ENCODE data around the gene MZF1.

DNA sequence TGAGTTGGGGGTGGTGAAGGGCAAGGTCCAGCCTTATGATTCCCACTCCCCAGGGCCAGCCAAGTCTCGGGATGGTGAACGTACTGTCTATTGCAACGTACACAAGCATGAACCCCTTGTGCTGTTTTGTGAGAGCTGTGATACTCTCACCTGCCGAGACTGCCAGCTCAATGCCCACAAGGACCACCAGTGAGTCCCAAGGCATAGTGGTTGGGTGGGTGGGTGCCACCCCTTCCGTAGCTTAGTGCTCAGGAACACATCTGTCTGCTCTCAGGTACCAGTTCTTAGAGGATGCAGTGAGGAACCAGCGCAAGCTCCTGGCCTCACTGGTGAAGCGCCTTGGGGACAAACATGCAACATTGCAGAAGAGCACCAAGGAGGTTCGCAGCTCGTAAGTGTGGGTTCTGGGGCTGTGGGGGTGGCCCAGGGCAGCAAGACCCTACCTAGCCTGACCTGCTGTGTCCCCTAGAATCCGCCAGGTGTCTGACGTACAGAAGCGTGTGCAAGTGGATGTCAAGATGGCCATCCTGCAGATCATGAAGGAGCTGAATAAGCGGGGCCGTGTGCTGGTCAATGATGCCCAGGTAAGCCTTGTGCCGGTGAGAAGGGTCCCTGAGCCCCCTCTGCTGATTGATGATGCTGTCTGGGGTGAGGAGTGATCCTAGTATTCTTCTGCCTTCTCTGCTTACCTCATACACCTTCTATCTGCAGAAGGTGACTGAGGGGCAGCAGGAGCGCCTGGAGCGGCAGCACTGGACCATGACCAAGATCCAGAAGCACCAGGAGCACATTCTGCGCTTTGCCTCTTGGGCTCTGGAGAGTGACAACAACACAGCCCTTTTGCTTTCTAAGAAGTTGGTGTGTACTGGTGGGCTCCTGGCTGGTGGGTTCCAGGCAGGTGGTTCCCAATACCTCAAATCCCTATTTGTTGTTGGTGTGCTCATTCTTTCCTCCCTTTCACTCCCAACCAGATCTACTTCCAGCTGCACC lies 25.5 kb downstream of the MZF1 start:
- TF ChIP-seq, protein P1, sequence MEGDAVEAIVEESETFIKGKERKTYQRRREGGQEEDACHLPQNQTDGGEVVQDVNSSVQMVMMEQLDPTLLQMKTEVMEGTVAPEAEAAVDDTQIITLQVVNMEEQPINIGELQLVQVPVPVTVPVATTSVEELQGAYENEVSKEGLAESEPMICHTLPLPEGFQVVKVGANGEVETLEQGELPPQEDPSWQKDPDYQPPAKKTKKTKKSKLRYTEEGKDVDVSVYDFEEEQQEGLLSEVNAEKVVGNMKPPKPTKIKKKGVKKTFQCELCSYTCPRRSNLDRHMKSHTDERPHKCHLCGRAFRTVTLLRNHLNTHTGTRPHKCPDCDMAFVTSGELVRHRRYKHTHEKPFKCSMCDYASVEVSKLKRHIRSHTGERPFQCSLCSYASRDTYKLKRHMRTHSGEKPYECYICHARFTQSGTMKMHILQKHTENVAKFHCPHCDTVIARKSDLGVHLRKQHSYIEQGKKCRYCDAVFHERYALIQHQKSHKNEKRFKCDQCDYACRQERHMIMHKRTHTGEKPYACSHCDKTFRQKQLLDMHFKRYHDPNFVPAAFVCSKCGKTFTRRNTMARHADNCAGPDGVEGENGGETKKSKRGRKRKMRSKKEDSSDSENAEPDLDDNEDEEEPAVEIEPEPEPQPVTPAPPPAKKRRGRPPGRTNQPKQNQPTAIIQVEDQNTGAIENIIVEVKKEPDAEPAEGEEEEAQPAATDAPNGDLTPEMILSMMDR (IDR thresholded peaks at IDR 0.05), result no peak
- no peak for TF ChIP-seq POLR2A (IDR thresholded peaks at IDR 0.05)

Data from adrenal gland (tissue), 5 donors.